PC-9 (cell line): ENCODE data around the gene CYP1A2. TPM values are rescaled to one million over a fixed set of nuclear protein-coding genes. Genes with fewer than 3 reads are reported as not detected.

ENCODE experiments used
- BruUV-seq: library from RNA; stranded (reverse); fragments of 400-500 nt; replicated peaks from 2 replicates; lab custom pipeline; 2021; lab: Mats Ljungman, UMichigan
- CTCF ChIA-PET: fragments of 300-600 bp; sonication (Branson Sonifier 250); formaldehyde crosslinking; loops from one replicate; lab custom pipeline; 2022; ENCODE audit warnings: antibody characterized with exemption; lab: Charles Lee
- POLR2A ChIA-PET: fragments of 300-600 bp; sonication (Branson Sonifier 250); formaldehyde crosslinking; loops from one replicate; lab custom pipeline; 2022; ENCODE audit warnings: antibody characterized with exemption; ENCODE audit not compliant: unreplicated experiment; lab: Charles Lee
- DNase-seq, 2 experiments: peaks; one replicate each; pipeline versions ENCODE4 v3.0.0 to v3.0.0-alpha.2; 2015 to 2022; ENCODE audit warnings: mixed read lengths in 1 of 2
- H2AFZ ChIP-seq: fragments of 200-600 bp; sonication (generic); 2 replicates; pipeline ENCODE4 v1.8.1; 2017; ENCODE audit warnings: antibody characterized with exemption
- H3F3A ChIP-seq: fragments of 200-600 bp; sonication (generic); 2 replicates; pipeline ENCODE4 v1.8.1; 2017; ENCODE audit warnings: antibody characterized with exemption, mild to moderate bottlenecking, low read depth; ENCODE audit not compliant: insufficient read depth
- H3K27ac ChIP-seq: fragments of 200-600 bp; sonication (generic); 2 replicates; pipeline ENCODE4 v1.6.1; 2016; ENCODE audit warnings: mixed run types
- H3K27me3 ChIP-seq: fragments of 200-600 bp; sonication (generic); 2 replicates; pipeline ENCODE4 v1.6.1; 2016; ENCODE audit warnings: low read depth, mixed run types; ENCODE audit not compliant: insufficient read depth
- H3K36me3 ChIP-seq: fragments of 200-600 bp; sonication (generic); 2 replicates; pipeline ENCODE4 v1.6.1; 2016; ENCODE audit warnings: low read depth, mixed run types
- H3K4me1 ChIP-seq: fragments of 200-600 bp; sonication (generic); replicated peaks from 2 replicates; pipeline ENCODE4 v1.6.1; 2016; ENCODE audit warnings: mixed run types; ENCODE audit not compliant: insufficient read depth
- H3K4me2 ChIP-seq: fragments of 200-600 bp; sonication (generic); 2 replicates; pipeline ENCODE4 v1.6.1; 2017; ENCODE audit warnings: mixed run types
- H3K4me3 ChIP-seq: fragments of 200-600 bp; sonication (generic); 2 replicates; pipeline ENCODE4 v1.6.1; 2016; ENCODE audit warnings: mixed run types
- H3K79me2 ChIP-seq: fragments of 200-600 bp; sonication (generic); 2 replicates; pipeline ENCODE4 v1.6.1; 2017; ENCODE audit warnings: low read depth, mixed run types
- H3K9me2 ChIP-seq: fragments of 200-600 bp; sonication (generic); 2 replicates; pipeline ENCODE4 v1.8.1; 2017; ENCODE audit warnings: mild to moderate bottlenecking; ENCODE audit not compliant: insufficient read depth
- H3K9me3 ChIP-seq: fragments of 200-600 bp; sonication (generic); 2 replicates; pipeline ENCODE4 v1.8.1; 2016; ENCODE audit warnings: low read depth; ENCODE audit not compliant: insufficient read depth
- H4K20me1 ChIP-seq: fragments of 200-600 bp; sonication (generic); 2 replicates; pipeline ENCODE4 v1.8.1; 2017; ENCODE audit not compliant: insufficient read depth
- EZH2 ChIP-seq: fragments of 200-600 bp; sonication (generic); IDR thresholded peaks from 2 replicates; pipeline ENCODE4 v1.8.0; 2017; ENCODE audit warnings: antibody characterized with exemption, low read depth
- intact Hi-C: fragments of 100-400 bp; cut with micrococcal nuclease; formaldehyde crosslinking; loops from one replicate; pipeline ENCODE4 v1.10.0; 2022; ENCODE audit not compliant: unreplicated experiment
- total RNA-seq: library from RNA; stranded (reverse); gene quantifications from 2 replicates; pipeline ENCODE4 v1.2.3, GENCODE V29; 2021
- TF ChIP-seq, protein P1 (sequence below): fragments of 200-600 bp; sonication (generic); conservative IDR thresholded peaks from 2 replicates; pipeline ENCODE4 v1.6.1; 2017; ENCODE audit warnings: mixed run types, antibody characterized with exemption, mild to moderate bottlenecking, moderate library complexity

The CYP1A2 gene
- total RNA-seq, 1 experiment from 2014 or later, result not detected

GRCh38 chr15:74762791-74763150 is 14.1 kb downstream of the CYP1A2 start:
- BruUV-seq, result no TSS peak
- no peak overlapping the region for H2AFZ ChIP-seq
- H3K9me2 ChIP-seq, result no peaks in the 10 kb centered on the region
- no peaks in the 10 kb centered on the region for H3F3A ChIP-seq
- TF ChIP-seq, protein P1, sequence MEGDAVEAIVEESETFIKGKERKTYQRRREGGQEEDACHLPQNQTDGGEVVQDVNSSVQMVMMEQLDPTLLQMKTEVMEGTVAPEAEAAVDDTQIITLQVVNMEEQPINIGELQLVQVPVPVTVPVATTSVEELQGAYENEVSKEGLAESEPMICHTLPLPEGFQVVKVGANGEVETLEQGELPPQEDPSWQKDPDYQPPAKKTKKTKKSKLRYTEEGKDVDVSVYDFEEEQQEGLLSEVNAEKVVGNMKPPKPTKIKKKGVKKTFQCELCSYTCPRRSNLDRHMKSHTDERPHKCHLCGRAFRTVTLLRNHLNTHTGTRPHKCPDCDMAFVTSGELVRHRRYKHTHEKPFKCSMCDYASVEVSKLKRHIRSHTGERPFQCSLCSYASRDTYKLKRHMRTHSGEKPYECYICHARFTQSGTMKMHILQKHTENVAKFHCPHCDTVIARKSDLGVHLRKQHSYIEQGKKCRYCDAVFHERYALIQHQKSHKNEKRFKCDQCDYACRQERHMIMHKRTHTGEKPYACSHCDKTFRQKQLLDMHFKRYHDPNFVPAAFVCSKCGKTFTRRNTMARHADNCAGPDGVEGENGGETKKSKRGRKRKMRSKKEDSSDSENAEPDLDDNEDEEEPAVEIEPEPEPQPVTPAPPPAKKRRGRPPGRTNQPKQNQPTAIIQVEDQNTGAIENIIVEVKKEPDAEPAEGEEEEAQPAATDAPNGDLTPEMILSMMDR, result no peak
- TF ChIP-seq EZH2, result no peak
- no peaks in the 10 kb centered on the region for H3K27me3 ChIP-seq
- ChIA-PET POLR2A (no interaction called here), CTCF (interaction anchor here (0.5 kb wide), 1 partner anchor 37 kb away, joined by 7 read pairs; the partner anchor contains the start of gene CYP1A1)
- H3K9me3 ChIP-seq, result no peaks in the 10 kb centered on the region
- H3K79me2 ChIP-seq, result no peaks in the 10 kb centered on the region
- H3K4me3 ChIP-seq, result no peak overlapping the region
- DNase-seq, result no peak
- no peak overlapping the region for H3K4me2 ChIP-seq
- H4K20me1 ChIP-seq, result no peaks in the 10 kb centered on the region
- no peaks in the 10 kb centered on the region for H3K4me1 ChIP-seq
- H3K36me3 ChIP-seq, result no peaks in the 10 kb centered on the region
- intact Hi-C loops, result no loop called here
- no peak overlapping the region for H3K27ac ChIP-seq

DNA sequence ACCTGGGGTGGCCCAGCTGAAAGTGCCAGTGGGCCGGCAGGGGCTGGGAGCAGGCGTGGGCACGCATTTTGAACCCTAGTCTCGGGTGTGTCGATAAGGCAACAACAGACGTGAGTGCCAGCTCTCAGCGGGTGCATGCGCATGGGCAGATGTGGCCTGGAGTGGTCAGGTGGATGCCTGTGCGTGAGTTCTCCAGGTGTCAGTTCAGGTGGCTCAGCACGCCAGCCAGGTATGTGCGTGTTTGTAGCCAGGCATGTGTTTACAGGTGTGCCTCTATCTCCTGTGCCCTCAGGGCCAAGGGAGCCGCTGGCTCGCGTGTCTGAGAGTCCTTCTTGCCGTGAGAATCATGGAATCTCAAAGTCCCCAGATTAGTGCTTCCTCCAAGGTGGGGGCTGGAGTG is 14.8 kb downstream of the CYP1A2 start:
- Histone ChIP-seq H3K4me2 (no peak overlapping the region), H2AFZ (no peak overlapping the region), H3K27ac (no peak overlapping the region), H4K20me1 (no peaks in the 10 kb centered on the region), H3F3A (no peaks in the 10 kb centered on the region), H3K9me3 (no peaks in the 10 kb centered on the region), H3K4me3 (no peak overlapping the region), H3K36me3 (no peaks in the 10 kb centered on the region), H3K9me2 (no peaks in the 10 kb centered on the region), H3K27me3 (no peaks in the 10 kb centered on the region), H3K4me1 (no peaks in the 10 kb centered on the region), H3K79me2 (no peaks in the 10 kb centered on the region)
- CTCF ChIA-PET, result no interaction called here
- TF ChIP-seq, protein P1, result no peak
- TF ChIP-seq EZH2, result no peak
- BruUV-seq, result no TSS peak
- no peak for DNase-seq
- intact Hi-C loops, result no loop called here
- POLR2A ChIA-PET, result no interaction called here

GRCh38 chr15:74767167-74768098 is 18.8 kb downstream of the CYP1A2 start:
- Histone ChIP-seq H2AFZ (no peak overlapping the region), H3K79me2 (no peaks in the 10 kb centered on the region), H3K27me3 (no peaks in the 10 kb centered on the region), H3K9me3 (no peaks in the 10 kb centered on the region), H3K36me3 (no peaks in the 10 kb centered on the region), H3K4me3 (no peak overlapping the region), H3K9me2 (no peaks in the 10 kb centered on the region), H4K20me1 (no peaks in the 10 kb centered on the region), H3K4me1 (no peaks in the 10 kb centered on the region), H3K27ac (no peak overlapping the region), H3K4me2 (no peak overlapping the region), H3F3A (no peaks in the 10 kb centered on the region)
- ChIA-PET CTCF (interaction anchor here (0.6 to 2.1 kb wide), 3 partner anchors 125 to 221 kb away, joined by 3 to 28 read pairs (median 3); no protein-coding TSS in a partner anchor), POLR2A (interaction anchor here (0.6 kb wide), 1 partner anchor 133 kb away, joined by 4 read pairs; no protein-coding TSS in a partner anchor)
- intact Hi-C loops, result no loop called here
- TF ChIP-seq, protein P1, result no peak
- no peak for TF ChIP-seq EZH2
- no TSS peak for BruUV-seq
- DNase-seq, result no peak
